Heart right ventricle (tissue), 16 donors: ENCODE results near the gene IGF2BP3. TPM values are rescaled to one million over a fixed set of nuclear protein-coding genes. Genes with fewer than 3 reads are reported as not detected.

Experiments
- ATAC-seq, 8 donors: fragments of 200-7000 bp; cut with Tn5 transposase; one replicate each; pipeline ENCODE4 v1.9.1; 2020; ENCODE audit warnings: mild to moderate bottlenecking in 8 of 8, moderate library complexity in 8 of 8, moderate number of reproducible peaks in 1 of 8
- DNase-seq, 2 donors: peaks; one replicate each; pipeline ENCODE4 v3.0.0-alpha.2; 2020
- H3K27ac ChIP-seq, 10 donors: fragments of 200-600 bp; sonication (generic) in 2 of 10; one replicate each; pipeline versions ENCODE4 v1.5.0 to v1.8.0; 2020 to 2022; ENCODE audit warnings: mild to moderate bottlenecking in 3 of 10
- H3K27me3 ChIP-seq, 7 donors: fragments of 200-600 bp; one replicate each; pipeline ENCODE4 v1.8.0; 2021 to 2022; ENCODE audit warnings: mild to moderate bottlenecking in 2 of 7
- H3K36me3 ChIP-seq, 9 donors: fragments of 200-600 bp; sonication (generic) in 1 of 9; one replicate each; pipeline versions ENCODE4 v1.5.0 to v1.8.0; 2020 to 2022; ENCODE audit warnings: mild to moderate bottlenecking in 2 of 9
- H3K4me1 ChIP-seq, 9 donors: fragments of 200-600 bp; sonication (generic) in 1 of 9; one replicate each; pipeline versions ENCODE4 v1.5.0 to v1.8.0; 2020 to 2022; ENCODE audit warnings: mild to moderate bottlenecking in 4 of 9
- H3K4me3 ChIP-seq, 10 donors: fragments of 200-600 bp; sonication (generic) in 2 of 10; one replicate each; pipeline versions ENCODE4 v1.5.0 to v1.8.0; 2020 to 2022; ENCODE audit warnings: mild to moderate bottlenecking in 7 of 10, moderate library complexity in 2 of 10
- H3K9me3 ChIP-seq, 11 donors: fragments of 200-600 bp in 10 of 11; sonication (generic) in 2 of 11; one replicate each; pipeline versions ENCODE4 v1.5.0 to v1.8.0; 2013 to 2022; ENCODE audit warnings: mild to moderate bottlenecking in 2 of 11, control low read depth in 1 of 11, moderate library complexity in 1 of 11
- CTCF ChIP-seq, 9 donors: fragments of 200-600 bp; sonication (generic) in 2 of 9; IDR thresholded peaks; one replicate each; pipeline versions ENCODE4 v1.5.0 to v1.8.0; 2021 to 2022; ENCODE audit warnings: antibody characterized with exemption in 9 of 9, mild to moderate bottlenecking in 5 of 9, moderate library complexity in 1 of 9
- WGBS, 2 donors: extraction: QIAGEN DNeasy Blood & Tissue Kit; methylation state at CpG; one replicate each; pipeline ENCODE4 v1.1.7; 2013; ENCODE audit warnings: inconsistent platforms in 1 of 2; 5-methylcytosine and 5-hydroxymethylcytosine counted together
- intact Hi-C, 10 donors: fragments of 100-400 bp; cut with DNase I; formaldehyde crosslinking; loops; one replicate each; pipeline versions ENCODE4 v1.11.1 to v1.14.2; 2022
- polyA plus RNA-seq, 2 donors: library from polyadenylated mRNA; stranded (reverse); fragments of 200-250 nt; gene quantifications; one replicate each; pipeline ENCODE4 v1.2.3, GENCODE V29; 2013
- total RNA-seq, 10 donors: library from RNA; stranded (reverse); fragmentation: NEBNext Ultra II Directional in 3 of 10; extraction: Animal tissue kit (Norgen Biotek cat#: 25700) in 3 of 10; gene quantifications; one replicate each; pipeline versions ENCODE4 v1.2.1 to v1.2.4, GENCODE V29; 2021 to 2023
- donor health status: Arrhythmogenic right ventricular cardiomyopathy.
- donor health status: ischemic (EF 13 %, LVEDD 7.1; RV severe dilation, severe dysfunction).
- donor health status: healthy with polysubstance abuse.
- donor health status: DM: no; HTN: yes; CAD: no.
- donor health status: DM: no; HTN: no; CAD: no.
- donor health status: ischemic (EF 25% LVEDD 6.9; RV normal size, moderate dysfunction).
- donor health status: ischemic (EF 25% LVEDD 5.7; RV mildly dilated, moderate dysfunction).
- donor health status: healthy.
- donor health status: DM: yes; HTN: yes; CAD: no.
- donor health status: Ischemic cardiomyopathy.
- donor health status: ischemic (EF 35%, LVEDD 5.7; RV mildly dilated, moderate dysfunction).
- donor health status: nonischemic (EF 11% LVEDD 7.7; RV severe dilation, severe dysfunction).
- donor health status: DM: yes; HTN: yes; CAD: no.
- donor health status: PGD.
- donor health status: ischemic (EF 29% LVEDD 5.4; RV normal size, mild dysfunction).
- donor health status: nonischemic (EF 23%, LVEDD 6.1; RV moderate dilation, normal function).

IGF2BP3 gene
- total and polyA plus RNA-seq, 12 donors: 0.16 to 0.60 (median 0.34) TPM; not detected in 8

DNA sequence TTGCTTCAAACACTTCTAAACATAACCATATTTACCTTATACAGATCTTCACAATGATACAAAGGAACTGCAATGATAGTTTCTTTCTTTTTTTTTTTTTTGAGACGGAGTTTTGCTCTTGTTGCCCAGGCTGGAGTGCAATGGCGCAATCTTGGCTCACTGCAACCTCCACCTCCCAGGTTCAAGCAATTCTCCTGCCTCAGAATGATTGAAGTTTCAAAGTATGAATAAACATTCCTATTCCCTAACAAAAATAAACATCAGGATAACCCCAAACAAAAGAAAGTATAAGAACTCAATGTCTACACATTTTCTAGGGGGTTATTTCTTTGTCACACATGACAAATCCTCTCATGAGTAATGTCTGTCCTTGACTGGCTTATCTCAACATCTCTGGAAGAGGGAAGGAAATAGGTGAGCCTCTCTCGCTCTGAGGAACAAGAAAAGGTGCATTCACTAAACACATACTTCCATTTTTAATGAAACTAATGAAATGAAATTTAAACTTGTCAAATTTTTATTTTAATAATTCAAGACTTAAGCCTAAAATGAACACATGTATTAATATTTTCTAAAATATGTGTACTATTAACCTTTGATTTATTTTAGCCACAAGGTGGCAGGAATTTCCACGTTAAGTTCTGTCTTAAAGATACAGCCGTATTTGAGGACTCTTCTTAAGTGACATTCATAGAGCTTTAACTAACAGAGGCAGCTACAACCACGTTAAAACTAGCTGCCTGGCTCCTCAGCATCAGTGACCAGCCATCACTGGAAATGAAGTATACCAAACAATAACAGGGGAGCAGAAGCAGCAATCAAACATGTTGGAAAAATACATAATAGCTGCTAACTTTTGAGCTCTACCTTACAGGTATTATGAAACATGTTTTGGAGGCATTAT, 112.8 kb downstream of the IGF2BP3 start:
- 33 to 38% methylated on average over 6 of the region's 6 CpGs for WGBS, 2 donors
- Histone ChIP-seq H3K27ac (no peak overlapping the region), H3K4me3 (no peak overlapping the region), H3K9me3 (peaks cover 0 to 7% (median 0%) of the 10 kb centered on the region in 11 donors), H3K27me3 (peaks cover 0 to 14% (median 0%) of the 10 kb centered on the region in 7 donors), H3K36me3 (no peaks in the 10 kb centered on the region), H3K4me1 (peaks cover 0 to 6% (median 0%) of the 10 kb centered on the region in 9 donors)
- TF ChIP-seq CTCF (IDR thresholded peaks at IDR 0.05): peak in 4 of 9 donors; percentile 21 to 39 (median 34)
- intact Hi-C loops: no loop called here
- ATAC-seq (no peak), DNase-seq (no peak)

DNA sequence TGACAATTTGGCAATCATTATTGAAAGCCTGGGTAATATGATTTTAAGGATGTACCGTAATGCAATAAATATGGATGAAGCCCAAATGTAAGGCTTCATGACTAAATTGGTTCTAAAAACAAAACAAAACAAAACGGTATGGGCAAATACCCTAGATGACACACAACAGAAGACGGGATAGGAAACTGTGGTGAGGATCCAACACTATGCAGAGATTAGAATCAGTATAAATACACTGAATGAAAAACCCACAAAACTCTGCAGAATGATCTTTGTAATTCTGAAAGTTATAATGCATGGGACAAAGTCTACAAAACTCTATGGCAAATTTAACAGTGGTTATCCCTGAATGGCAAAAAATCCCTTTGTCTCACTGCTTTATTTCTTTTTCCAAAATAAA, 113.6 kb downstream of the IGF2BP3 start:
- 86 to 93% methylated on average over 3 of the region's 3 CpGs for WGBS, 2 donors
- intact Hi-C loops: no loop called here
- ATAC-seq (no peak), DNase-seq (no peak)
- H3K36me3 ChIP-seq: no peaks in the 10 kb centered on the region
- peaks cover 0 to 6% (median 0%) of the 10 kb centered on the region in 9 donors for H3K4me1 ChIP-seq
- H3K9me3 ChIP-seq: peaks cover 0 to 7% (median 0%) of the 10 kb centered on the region in 11 donors
- no peak overlapping the region for H3K4me3 ChIP-seq
- no peak overlapping the region for H3K27ac ChIP-seq
- no peak for TF ChIP-seq CTCF (IDR thresholded peaks at IDR 0.05)
- peaks cover 0 to 14% (median 0%) of the 10 kb centered on the region in 7 donors for H3K27me3 ChIP-seq

- 63 to 66% methylated on average over 3 of the region's 3 CpGs for WGBS, 2 donors
- ATAC-seq (no peak), DNase-seq (no peak)
- no peak for TF ChIP-seq CTCF (IDR thresholded peaks at IDR 0.05)
- H3K4me3 ChIP-seq: no peak overlapping the region
- no peaks in the 10 kb centered on the region for H3K36me3 ChIP-seq
- H3K4me1 ChIP-seq: peaks cover 0 to 6% (median 0%) of the 10 kb centered on the region in 9 donors
- intact Hi-C loops: no loop called here
- H3K27me3 ChIP-seq: peaks cover 0 to 14% (median 0%) of the 10 kb centered on the region in 7 donors
- no peak overlapping the region for H3K27ac ChIP-seq
- H3K9me3 ChIP-seq: peaks cover 0 to 7% (median 0%) of the 10 kb centered on the region in 11 donors
These were observed 114.1 kb downstream of the IGF2BP3 start for GRCh38 chr7:23356168-23356567.

DNA sequence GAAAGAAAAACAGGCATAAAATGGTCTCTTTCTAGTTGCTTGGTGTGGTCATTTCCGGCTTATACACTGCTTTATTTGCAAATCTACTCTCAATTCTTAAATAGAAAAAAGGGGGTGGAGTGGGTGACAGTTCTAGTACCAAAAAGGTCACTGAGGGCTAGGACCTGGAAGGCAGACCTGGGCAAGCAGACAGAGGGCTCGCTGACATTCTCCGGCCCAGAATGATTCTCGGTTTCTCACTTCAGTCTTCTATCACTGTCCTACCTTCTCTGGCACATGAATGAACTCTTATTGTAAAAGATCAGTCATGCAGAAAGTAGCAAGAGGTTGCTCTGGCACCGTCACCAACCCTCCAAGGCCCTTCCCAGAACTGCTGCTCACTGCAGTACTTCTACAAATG, 117.1 kb downstream of the IGF2BP3 start:
- 95 to 96% methylated on average over 5 of the region's 5 CpGs for whole genome bisulfite sequencing, 2 donors
- TF ChIP-seq CTCF (IDR thresholded peaks at IDR 0.05): no peak
- no peaks in the 10 kb centered on the region for H3K36me3 ChIP-seq
- H3K27me3 ChIP-seq: peaks cover 0 to 14% (median 0%) of the 10 kb centered on the region in 7 donors
- DNase-seq (no peak), ATAC-seq (no peak)
- intact Hi-C loops: no loop called here
- no peak overlapping the region for H3K27ac ChIP-seq
- H3K4me3 ChIP-seq: no peak overlapping the region
- H3K9me3 ChIP-seq: no peaks in the 10 kb centered on the region
- peaks cover 0 to 12% (median 0%) of the 10 kb centered on the region in 9 donors for H3K4me1 ChIP-seq
